Liver (tissue), 3 donors: ENCODE data around the gene CASQ1.

Experiments
- ATF3 ChIP-seq: IDR thresholded peaks from 2 replicates; pipeline ENCODE4 v1.6.1; 2016; ENCODE audit warnings: antibody characterized with exemption
- CTCF ChIP-seq: fragments of 150-350 bp; IDR thresholded peaks from 2 replicates; pipeline ENCODE4 v1.5.1; 2017; ENCODE audit warnings: improper control_type of control experiment, low read depth, low read length; ENCODE audit not compliant: missing input control
- EGR1 ChIP-seq, 2 donors: IDR thresholded peaks; 2 replicates each; pipeline ENCODE4 v1.6.1; 2016 to 2018; ENCODE audit warnings: antibody characterized with exemption in 2 of 2, low read depth in 2 of 2
- JUND ChIP-seq, 2 donors: IDR thresholded peaks; 2 replicates each; pipeline ENCODE4 v1.6.1; 2016; ENCODE audit warnings: antibody characterized with exemption in 2 of 2
- MAX ChIP-seq: IDR thresholded peaks from 2 replicates; pipeline ENCODE4 v1.6.1; 2016; ENCODE audit warnings: antibody characterized with exemption
- RAD21 ChIP-seq, 2 donors: IDR thresholded peaks; 2 replicates each; pipeline ENCODE4 v1.6.1; 2016; ENCODE audit warnings: antibody characterized with exemption in 2 of 2, mild to moderate bottlenecking in 2 of 2
- RXRA ChIP-seq, 2 donors: IDR thresholded peaks; 2 replicates each; pipeline ENCODE4 v1.6.1; 2017 to 2018; ENCODE audit warnings: antibody characterized with exemption in 2 of 2, mild to moderate bottlenecking in 1 of 2
- SP1 ChIP-seq: IDR thresholded peaks from 2 replicates; pipeline ENCODE4 v1.6.1; 2018; ENCODE audit warnings: antibody characterized with exemption, mild to moderate bottlenecking
- TAF1 ChIP-seq: conservative IDR thresholded peaks from 2 replicates; pipeline ENCODE4 v1.6.1; 2016; ENCODE audit warnings: antibody characterized with exemption, mild to moderate bottlenecking
- YY1 ChIP-seq: IDR thresholded peaks from 2 replicates; pipeline ENCODE4 v1.6.1; 2016; ENCODE audit warnings: antibody characterized with exemption, mild to moderate bottlenecking
- ZBTB33 ChIP-seq: IDR thresholded peaks from 2 replicates; pipeline ENCODE4 v1.6.1; 2016; ENCODE audit warnings: antibody characterized with exemption
- donor health status: healthy.
- donor health status: healthy.

GRCh38 chr1:160227561-160227960 lies 37.2 kb downstream of the CASQ1 start:
- TF ChIP-seq RXRA (IDR thresholded peaks at IDR 0.05) (no peak), CTCF (no peak), MAX (no peak), YY1 (no peak), EGR1 (IDR thresholded peaks at IDR 0.05; ENCODE audit: low read depth in 2 of 2) (no peak), JUND (IDR thresholded peaks at IDR 0.05) (no peak), ATF3 (no peak), TAF1 (no peak), RAD21 (IDR thresholded peaks at IDR 0.05) (no peak), SP1 (no peak), ZBTB33 (no peak)
